Cerebellar nuclear complex (tissue), 1 donor: ENCODE results near the gene CPB1.

ENCODE experiments used
- DNase-seq, 2 experiments: peaks; one replicate each; lab custom pipeline; 2025; lab: John Stamatoyannopoulos, UW

The CPB1 gene

DNA sequence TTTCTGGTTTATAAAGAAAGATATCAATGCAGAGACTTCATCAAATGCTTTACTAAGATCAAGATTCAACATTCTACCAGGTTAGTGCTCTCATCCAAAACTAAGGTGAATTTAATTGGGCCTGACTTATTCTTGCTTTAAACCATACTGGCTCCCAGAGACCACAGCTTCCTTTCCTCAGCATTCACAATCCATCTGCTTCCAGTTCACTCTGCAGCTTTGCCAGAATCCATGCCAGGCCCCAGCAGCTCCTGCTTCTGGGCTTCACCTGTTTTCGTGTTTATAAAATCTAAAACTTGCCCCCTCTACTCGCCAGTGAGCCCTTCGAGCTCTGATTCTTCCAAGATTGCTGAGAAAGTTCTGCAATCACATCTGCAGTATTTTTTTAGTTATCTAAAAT lies 2.3 kb downstream of the CPB1 start:
- no peak for DNase-seq

DNA sequence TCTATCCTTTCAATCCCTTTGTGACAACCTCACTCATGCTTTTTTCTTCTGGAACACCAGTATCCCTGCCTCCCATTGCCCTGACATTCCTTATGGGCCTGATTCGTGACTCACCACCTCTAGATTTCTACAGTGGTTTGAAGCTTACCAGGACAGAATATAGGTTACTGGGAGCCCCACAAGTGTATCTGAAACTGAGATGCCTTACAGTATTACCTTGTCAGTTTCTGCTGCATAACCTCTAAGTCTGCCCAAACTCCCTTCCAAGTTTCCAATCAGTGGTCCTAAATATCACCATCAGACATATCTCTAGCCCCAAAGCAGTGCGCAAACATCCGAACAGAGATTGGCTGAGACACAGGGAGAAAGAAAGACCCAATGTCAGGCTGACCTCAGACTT lies 5.6 kb downstream of the CPB1 start:
- DNase-seq, result no peak

DNA sequence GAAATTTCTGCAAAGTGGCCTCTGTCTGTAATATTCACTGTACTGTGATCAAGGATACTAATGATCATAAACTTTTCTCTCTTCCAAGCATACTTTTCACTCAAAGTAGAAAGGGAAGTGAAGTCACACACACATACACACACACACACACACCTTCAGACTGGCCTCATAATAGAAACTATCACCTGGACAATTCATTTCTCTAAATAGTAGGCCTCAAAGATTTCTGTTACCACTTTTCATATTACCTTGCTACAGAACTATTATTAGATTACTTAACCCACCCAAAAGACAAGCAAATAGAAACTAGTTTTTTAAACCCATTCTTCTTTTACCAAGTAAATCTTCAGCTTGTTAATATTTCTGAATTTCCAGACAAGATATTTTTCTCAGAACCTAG lies 12.2 kb downstream of the CPB1 start:
- no peak for DNase-seq

DNA sequence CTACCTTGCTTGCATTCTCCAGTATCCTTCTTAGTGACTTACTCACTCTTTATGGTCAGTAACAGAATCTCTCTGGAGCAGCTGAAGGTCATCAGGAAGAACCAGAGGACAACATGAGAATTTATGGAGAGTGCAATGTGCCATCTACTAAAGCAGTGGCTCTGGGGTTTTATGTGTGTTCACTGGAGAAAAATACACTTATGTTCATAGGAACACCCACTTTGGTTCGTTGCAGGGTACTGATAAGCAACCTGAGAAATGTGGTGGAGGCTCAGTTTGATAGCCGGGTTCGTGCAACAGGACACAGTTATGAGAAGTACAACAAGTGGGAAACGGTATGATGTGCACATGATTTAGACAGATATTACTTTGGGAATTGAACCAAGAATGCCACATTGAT lies 12.8 kb downstream of the CPB1 start:
- DNase-seq, result no peak

DNA sequence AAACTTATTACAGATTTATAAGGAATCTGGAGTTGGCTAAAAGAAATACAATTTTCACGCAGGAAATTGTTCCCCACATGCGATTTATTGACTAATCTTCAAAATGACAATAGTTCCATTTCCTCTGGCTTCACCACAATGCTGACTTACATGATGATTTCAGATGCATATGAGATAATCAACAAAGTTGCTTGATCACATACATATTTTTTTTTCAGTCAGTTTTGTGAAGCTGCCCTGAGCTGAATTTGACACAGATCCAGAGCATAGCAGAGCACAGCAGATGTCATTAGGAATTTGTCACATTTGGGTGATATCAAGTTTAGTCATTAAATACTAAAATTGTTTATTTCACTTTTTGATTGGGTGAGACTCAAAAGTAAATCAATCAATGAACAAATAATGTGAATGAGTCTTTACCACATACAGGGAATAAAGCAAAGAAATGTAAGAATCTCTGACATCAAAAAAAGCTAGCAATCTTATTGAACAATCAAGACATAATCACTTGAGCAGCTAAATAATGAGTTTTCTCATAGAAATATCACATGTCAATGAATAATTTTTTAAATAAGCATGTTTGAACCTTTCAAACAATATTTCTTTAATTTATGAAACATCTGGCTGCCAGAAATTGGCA lies 18.3 kb downstream of the CPB1 start:
- no peak for DNase-seq

DNA sequence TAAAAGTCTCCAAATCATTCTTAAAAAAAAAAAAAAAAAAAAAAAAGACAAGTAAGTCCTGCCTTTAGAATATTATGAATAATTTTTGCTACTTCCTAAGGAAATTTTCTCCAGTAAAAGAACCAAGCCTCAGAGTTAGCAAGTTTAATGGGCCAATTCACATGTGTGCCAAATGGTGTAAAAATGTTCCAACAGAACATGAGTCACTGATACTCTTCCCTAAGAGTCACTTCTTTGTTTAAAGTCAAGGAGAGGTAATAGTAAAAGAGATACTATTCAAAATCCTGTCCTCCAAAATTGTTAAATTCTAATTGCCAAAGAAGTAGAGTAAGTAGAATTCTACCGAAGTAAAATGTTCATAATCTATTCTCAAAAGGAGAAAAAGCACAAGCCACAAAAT lies 19.7 kb downstream of the CPB1 start:
- DNase-seq, result no peak

DNA sequence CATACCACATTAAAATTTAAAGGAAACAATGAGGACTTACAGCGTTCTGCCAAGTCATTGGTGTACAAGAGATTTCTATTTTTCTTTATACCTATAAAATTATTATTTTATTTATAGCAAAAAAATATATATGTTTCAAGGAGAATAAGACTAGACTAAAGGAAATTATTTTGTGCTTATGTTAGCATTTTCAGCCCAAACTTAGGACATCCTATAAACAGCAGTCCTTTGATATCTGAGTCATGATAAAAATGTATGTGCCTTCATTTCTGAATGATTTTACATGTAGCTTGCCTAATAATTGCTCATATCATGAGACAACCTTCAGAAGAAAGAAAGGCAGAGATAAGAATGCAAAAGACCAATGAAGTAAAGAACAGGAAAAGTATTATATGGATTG lies 20.8 kb downstream of the CPB1 start:
- no peak for DNase-seq

DNA sequence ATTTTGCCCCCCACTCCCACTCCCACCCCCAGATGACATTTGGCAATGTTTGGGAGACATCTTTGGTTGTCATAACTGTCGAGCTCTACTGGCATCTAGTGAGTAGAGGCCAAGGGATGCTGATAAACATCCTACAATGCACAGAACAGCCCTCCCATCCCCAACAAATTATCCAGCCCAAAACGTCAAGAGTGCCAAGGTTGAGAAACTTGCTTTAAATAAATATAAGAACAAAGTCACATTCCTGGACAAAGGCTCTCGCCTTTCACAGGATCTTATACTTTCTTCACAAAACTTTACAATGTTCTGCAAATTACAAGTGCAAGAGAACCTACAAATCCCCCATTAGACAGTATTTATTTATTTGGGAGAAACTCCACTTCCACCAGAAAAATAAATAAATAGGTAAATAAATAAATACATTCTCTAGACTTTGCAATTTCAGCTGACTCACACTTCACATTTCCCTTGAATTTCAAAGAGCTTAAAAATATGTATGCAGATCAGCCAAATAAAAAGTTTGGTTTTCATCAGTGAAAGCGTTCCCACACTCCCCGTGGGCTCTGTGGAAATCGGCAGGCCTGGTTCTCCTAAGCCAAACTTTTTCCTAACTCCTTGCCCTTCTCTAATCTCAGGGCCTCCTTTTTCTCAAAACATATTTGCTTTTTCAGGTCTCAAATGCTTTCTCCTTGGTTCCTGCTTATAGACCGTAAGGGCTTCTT lies 24.8 kb downstream of the CPB1 start:
- DNase-seq, result no peak

DNA sequence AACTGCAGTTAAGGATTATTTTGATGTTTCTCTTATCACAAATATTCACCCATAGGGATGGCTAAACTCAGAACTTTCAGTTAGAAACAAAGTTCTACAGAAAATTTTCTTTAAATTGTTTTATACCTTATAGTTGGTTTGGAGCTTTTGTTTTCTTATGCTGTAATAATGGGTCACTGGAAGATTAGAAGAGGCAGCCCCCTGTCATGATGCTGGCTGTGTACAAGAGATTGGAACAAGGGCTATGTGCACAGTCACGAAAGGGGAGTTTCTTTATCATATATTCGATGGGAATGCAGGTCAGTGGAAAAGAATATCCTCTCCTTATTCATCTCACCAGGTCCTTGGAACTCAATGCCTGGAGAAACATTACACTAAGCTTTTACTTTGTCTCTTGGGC lies 25.5 kb downstream of the CPB1 start:
- no peak for DNase-seq

DNA sequence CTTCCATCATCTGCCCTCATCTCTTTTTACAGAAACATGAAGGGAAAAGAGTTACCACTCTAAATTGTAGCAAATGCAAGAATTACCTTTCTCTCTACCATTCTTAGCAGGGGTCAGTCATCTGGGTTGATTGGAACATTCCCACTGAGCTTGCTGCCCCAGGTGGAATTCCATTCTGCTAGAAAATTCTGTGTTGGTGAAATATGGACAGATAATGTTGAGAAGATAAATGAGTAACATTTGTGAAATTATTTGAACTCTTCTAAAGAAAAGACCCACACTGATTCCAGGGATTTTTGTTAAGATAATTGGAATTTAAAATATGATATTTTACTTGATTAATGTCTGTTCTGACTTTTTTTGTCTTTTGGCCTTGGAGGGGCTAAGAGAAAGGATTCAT lies 26.4 kb downstream of the CPB1 start:
- DNase-seq, result no peak

DNA sequence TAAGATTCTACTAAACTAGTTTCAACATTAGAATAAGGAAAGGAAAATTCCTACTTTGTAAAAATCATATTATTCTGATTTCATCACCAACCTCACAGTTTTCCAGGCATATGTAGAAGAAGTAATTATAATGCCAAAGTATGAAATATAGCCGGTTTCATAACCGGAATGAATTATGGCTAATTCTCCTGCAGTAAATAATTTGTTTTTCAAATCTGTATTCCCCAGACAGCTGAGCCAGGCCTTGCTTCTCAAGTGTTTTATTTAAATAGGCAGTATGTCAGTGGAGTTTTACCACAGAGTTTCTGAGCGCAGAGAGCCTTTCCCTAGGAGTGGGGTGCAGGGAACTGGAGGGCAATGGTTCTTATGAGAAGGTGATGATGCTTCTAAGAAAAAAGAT lies 28.8 kb downstream of the CPB1 start:
- DNase-seq, result no peak

DNA sequence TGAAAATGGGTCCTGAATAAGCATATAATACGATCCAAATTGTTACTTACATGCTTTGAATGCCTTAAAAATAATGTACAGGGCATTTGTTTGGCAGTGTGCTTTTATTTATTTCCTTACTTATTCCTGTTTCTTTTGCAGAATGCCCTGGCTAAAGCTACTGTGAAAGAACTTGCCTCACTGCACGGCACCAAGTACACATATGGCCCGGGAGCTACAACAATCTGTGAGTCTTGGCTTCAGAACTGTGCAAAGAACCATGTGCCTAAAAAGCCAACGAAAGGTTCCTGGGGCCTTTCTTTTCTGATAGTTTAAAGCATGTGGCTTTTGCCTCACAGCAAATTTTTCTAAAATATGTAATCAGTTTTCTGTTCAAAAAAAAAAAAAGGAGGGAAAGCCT lies 29.7 kb downstream of the CPB1 start:
- peak in 1 of 2 experiments; percentile 52 for DNase-seq

DNA sequence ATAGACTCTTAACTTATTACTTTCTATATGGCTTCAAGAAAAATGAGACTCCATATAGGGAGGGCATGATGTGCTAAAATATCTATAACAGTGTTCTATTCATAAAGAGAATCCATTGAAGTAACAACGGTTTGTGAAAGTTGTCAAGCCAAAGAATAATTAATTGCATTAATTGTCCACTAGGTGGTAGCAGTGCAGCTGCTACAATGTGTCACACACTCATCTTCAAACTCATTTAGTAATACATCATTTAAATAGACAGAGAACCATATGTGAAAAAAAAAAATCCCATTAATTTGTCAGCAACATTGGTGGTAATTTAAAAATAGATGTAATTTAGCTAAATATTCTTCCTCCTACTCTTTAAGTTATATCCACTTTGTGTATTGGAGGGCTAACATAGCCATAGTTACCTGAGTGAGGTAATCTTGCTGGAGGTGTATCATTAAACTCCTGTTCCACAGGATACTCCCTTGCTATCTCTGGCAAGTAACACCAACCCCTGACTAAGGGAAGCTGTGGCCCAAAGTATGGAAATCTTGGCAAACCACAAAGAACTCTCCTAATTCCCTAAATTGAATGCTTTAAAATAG lies 33.8 kb downstream of the CPB1 start:
- no peak for DNase-seq

DNA sequence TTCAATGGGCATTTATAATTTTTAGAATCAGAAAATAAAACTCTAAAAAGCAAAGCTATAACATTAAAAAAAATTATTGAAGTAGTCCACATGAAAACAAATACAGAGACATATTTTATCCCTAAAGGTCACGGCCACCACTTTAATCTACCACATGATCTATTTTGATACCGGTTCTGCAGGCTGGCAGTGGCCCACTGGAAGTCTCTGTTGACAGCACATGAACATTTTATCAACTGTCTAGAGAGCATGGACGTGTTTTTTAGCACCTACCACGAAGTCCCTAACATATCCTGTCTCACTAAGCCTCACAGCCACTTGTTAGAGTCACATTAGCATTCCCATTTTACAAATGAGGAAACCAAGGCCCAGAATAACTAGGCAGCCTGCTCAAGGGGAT lies 35.7 kb downstream of the CPB1 start:
- no peak for DNase-seq

DNA sequence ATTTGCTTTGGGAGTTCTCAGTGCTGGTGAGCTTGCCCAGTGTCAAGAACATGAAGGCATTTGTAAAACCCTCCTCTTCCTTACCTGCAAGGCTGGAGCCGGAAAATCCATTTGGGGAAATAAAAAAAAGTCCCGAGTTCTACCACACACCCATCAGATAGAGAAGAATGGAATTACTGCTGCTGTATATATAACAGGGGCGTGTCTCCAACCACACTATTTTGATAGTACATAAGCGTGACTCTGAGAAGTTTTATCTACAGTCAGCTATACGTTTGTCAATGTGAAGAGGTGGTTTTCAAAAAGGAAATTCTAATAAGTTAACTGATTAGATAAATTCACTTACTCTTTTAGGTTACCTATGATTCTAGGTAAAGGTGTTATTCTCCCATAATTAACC lies 36.2 kb downstream of the CPB1 start:
- DNase-seq, result no peak

DNA sequence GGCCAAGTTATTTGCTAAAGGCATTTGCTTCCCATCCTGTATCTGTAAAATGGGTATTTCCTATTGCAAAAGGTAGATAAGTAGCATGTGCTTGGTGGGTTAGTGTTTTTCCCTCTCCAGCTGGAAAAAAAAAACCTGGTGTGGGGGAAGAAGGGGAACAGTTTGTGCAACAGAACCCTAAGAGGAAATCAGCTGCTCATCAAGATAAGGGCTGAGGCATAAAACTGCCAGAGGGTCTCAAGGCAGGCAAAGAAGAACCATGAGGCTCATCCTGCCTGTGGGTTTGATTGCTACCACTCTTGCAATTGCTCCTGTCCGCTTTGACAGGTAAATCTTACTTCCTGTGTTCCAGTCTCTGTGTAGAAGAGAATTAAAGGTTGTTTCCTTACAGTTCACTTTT lies 37.4 kb downstream of the CPB1 start, which contains the start of gene CPA3:
Gene CPA3, plus strand, starts transcription at position 248 of the 400 bp plus-strand sequence. Its CDS starts 12 bp downstream, at position 260.
- DNase-seq, result no peak

DNA sequence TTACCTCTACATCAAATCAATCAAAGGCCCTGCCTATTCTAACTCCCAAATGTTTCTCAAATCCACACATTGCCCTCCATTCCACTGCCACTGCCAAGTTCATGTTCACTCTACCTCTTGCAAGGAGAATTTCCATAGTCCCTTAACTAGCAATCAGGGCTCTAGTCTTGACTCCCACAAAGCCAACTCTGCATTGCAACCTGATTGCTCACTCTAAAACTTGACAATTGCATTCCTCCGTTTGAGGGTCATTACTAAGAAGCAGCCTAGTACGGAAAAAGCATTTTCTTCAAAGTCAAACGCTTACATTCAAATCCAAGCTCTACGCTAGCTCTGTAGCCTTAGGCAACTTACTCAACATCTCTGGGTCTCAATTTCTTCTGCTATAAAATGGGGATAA lies 38.6 kb downstream of the CPB1 start:
- DNase-seq, result no peak

DNA sequence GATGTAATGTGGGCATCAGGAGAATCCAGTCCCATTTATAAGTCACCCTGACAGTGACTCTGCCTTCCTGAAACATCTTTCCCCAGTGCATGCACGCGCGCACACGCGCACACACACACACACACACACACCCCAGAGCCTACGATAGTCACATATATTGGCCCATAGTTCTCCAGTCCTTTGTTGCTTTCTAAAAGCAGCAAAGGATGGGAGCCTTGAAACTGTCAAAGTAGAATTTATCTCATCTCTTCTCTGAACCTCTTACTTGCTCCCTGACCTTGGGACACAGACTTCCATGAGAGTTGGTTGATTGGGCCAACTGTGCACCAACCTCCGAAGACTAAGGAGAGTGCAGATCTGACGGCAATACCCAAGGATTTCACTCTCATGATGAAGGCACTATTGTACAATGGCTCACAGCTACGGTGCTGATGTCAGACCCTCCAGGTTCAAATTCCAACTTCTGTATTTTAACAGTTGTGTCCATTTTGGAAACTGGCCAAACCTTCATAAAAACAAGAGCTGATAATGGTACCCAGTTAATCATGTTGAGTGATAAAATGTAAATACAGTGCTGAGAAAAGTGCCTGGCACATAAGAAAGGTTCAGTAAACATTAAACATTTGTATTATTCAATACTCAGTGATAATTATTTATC lies 45.8 kb downstream of the CPB1 start:
- DNase-seq, result no peak

DNA sequence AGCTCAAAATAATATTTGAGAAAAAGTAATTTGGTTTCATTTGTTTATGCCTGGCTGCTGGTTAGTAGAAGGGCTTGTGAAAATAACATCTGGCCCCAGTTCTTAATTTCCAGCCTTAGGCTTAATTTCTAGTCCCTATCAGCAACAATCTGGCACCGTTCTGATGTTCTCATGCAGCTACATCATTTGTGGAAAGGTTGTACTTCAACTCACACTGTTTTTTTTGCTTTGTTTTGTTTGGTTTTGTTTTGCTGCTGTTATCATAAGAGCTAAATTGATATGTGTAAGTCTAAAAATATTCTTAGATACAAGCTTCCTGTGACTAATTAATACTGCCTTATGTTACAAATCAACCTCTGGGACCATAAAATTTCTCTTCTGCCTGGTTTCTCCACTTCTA lies 46.4 kb downstream of the CPB1 start:
- DNase-seq, result no peak

DNA sequence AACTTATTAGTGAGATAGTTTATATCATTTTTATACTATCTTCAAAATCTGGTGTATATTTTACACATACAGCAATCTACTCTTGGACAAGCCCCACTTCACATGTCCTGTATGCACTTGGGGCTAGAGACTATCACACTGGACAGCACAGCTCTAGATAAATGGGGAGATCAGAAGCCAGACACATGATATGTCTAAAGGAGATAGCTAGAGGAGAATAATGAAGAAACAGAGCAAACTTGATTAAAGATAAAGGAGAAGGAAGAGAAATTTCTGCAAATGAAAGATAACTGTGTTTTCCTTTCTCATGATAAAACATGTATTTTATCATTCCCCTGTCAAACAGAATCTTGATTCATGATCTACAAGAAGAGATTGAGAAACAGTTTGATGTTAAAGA lies 50.5 kb downstream of the CPB1 start:
- no peak for DNase-seq

DNA sequence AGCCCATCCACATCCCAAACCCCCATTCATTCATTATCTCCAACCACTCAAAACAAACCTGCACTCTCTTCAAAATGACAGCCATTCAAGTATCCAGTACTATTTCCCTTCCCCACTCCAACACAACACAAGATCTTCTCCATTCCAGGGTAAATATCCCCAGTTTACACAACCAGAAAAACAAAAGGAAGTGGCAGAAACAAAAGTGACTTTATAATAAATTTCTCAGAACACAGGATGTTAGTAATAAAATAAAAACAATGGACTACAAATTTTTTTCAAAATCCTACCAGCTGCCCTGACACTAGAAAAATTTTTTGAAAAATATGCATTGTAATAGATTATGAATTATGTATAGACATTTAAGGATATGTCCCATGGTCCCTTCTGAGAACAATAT lies 51.6 kb downstream of the CPB1 start:
- no peak for DNase-seq

DNA sequence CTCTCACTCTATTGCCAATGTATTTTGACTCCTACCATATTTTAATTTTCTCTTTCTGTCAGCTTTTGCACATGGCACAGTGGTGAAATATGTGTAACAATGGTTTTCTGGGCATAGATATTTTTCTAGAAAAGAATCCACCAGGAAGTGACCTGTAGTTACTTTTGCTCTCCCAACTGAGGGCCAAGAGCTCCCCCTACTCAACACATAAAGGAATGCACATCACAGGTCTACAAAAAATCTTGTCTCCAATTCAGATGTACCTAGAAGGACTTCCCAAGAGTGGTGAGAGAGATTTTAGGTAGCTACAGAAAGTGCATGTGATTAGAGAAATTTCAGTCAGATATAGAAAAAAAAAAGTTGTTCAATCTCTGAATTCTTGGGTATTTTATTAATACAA lies 53.1 kb downstream of the CPB1 start:
- no peak for DNase-seq

DNA sequence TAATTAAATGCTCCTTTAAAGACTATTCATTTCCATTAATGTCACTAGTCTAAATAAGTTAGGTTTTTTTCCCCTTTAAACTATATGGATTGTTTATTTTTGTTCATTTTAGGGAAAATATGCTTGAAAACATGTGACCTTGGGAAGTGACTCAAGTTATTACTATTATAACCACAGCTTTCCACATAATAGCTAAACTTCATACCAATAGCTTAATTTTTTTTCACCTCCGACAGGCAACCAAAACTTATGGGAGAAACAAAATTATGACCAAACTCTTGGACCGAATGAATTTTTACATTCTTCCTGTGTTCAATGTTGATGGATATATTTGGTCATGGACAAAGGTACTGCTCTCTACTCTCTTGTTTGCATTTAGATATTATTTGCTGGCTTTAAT lies 53.7 kb downstream of the CPB1 start:
- no peak for DNase-seq
